ENCODE measurements around the gene ZNF225.
"Not testable (repeated sequence)": the region's sequence is repeated elsewhere in the genome, so short reads cannot be mapped to it uniquely, and the experiment has no call there.

Gene ZNF225

GRCh38 chr19:44156475-44156874 lies 43.3 kb downstream of the ZNF225 start:
- no peak for TF ChIP-seq CTCF (IDR thresholded peaks at IDR 0.05; ENCODE audit: low read depth, low read length, missing control alignments)
- no peak overlapping the region for H3K4me3 ChIP-seq (replicated peaks; ENCODE audit: low read depth, low read length)
- DNase-seq (ENCODE audit: extremely low read depth, low read depth) = no peak

GRCh38 chr19:44163789-44164188 lies 50.6 kb downstream of the ZNF225 start:
- TF ChIP-seq CTCF (IDR thresholded peaks at IDR 0.05; ENCODE audit: low read depth, low read length, missing control alignments) = no peak
- DNase-seq (ENCODE audit: extremely low read depth, low read depth) = no peak
- H3K4me3 ChIP-seq (replicated peaks; ENCODE audit: low read depth, low read length) = no peak overlapping the region

- DNase-seq (ENCODE audit: extremely low read depth, low read depth) = no peak
- H3K4me3 ChIP-seq (replicated peaks; ENCODE audit: low read depth, low read length) = peak overlapping the region; percentile 71
Observed at GRCh38 chr19:44164327-44164672, 51.1 kb downstream of the ZNF225 start.

GRCh38 chr19:44164673-44165512 lies 51.7 kb downstream of the ZNF225 start, which contains the start of gene ZNF226:
ZNF226 (plus strand) TSS chr19:44165100; CDS start chr19:44170081, 4,981 bp downstream.
- DNase-seq (ENCODE audit: extremely low read depth, low read depth) = peak; percentile 99
- H3K4me3 ChIP-seq (replicated peaks; ENCODE audit: low read depth, low read length) = peak within 1 kb of the TSS; percentile 71
- TF ChIP-seq CTCF (IDR thresholded peaks at IDR 0.05; ENCODE audit: low read depth, low read length, missing control alignments) = no peak

More at GRCh38 chr19:44164327-44164672, 51.1 kb downstream of the ZNF225 start:
- TF ChIP-seq CTCF (IDR thresholded peaks at IDR 0.05; ENCODE audit: low read depth, low read length, missing control alignments) = no peak

GRCh38 chr19:44170660-44171059 lies 57.5 kb downstream of the ZNF225 start:
- not testable (repeated sequence) for DNase-seq (ENCODE audit: extremely low read depth, low read depth); H3K4me3 ChIP-seq (replicated peaks; ENCODE audit: low read depth, low read length)

GRCh38 chr19:44176590-44176989 lies 63.4 kb downstream of the ZNF225 start:
- no peak for DNase-seq (ENCODE audit: extremely low read depth, low read depth)
- H3K4me3 ChIP-seq (replicated peaks; ENCODE audit: low read depth, low read length) = no peak overlapping the region
- no peak for TF ChIP-seq CTCF (IDR thresholded peaks at IDR 0.05; ENCODE audit: low read depth, low read length, missing control alignments)

- no peak for DNase-seq (ENCODE audit: extremely low read depth, low read depth)
- TF ChIP-seq CTCF (IDR thresholded peaks at IDR 0.05; ENCODE audit: low read depth, low read length, missing control alignments) = no peak
- no peak overlapping the region for H3K4me3 ChIP-seq (replicated peaks; ENCODE audit: low read depth, low read length)
Observed at GRCh38 chr19:44180968-44181367, 67.8 kb downstream of the ZNF225 start.

Data from HFF-Myc (cell line).